ENCODE results near the gene PRDM2.
"Not testable (repeated sequence)": the region's sequence is repeated elsewhere in the genome, so short reads cannot be mapped to it uniquely, and the experiment has no call there.

PRDM2 gene

DNA sequence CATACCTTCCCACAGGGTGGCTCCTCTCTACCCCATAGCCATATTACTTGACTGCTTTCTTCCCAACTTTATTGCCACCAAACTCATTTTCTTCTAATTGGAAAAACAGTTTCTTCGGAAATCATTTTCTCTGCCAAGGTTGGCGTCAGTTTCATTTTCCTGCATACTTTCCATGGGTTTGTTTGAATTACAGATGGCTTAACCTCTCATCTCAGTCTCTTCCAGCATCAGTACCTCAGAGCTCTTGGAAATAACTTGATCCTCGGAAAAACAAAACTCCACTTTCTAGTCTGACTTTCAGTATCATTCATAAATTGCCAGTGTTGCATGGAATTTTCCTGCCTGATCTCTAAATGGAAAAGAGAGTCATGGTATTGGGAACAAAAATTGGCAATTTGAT, 20.3 kb upstream of the PRDM2 start:
- no CpG with 5 or more reads among the region's 3 CpGs for WGBS (ENCODE audit: extremely low coverage, insufficient coverage, insufficient read length)
- DNase-seq = no peak
- H2AK5ac ChIP-seq (ENCODE audit: low read length) = no peak overlapping the region
- H3K4me2 ChIP-seq (ENCODE audit: low read length) = no peak overlapping the region
- no peak overlapping the region for H2AFZ ChIP-seq (ENCODE audit: insufficient read depth, low read length, poor library complexity)
- no peak overlapping the region for H3K23ac ChIP-seq (ENCODE audit: low read length)
- no peak overlapping the region for H3K9ac ChIP-seq (ENCODE audit: low read length)
- H3K18ac ChIP-seq (ENCODE audit: low read length) = no peak overlapping the region
- H4K12ac ChIP-seq (ENCODE audit: low read depth, low read length) = no peak overlapping the region
- H3K9me3 ChIP-seq (ENCODE audit: insufficient read depth, low read depth, low read length) = no peaks in the 10 kb centered on the region
- H2BK5ac ChIP-seq (ENCODE audit: low read depth, low read length, poor library complexity) = no peak overlapping the region
- no peak overlapping the region for H2BK120ac ChIP-seq (ENCODE audit: insufficient read depth, low read length, poor library complexity)
- no peaks in the 10 kb centered on the region for H3K27me3 ChIP-seq (ENCODE audit: insufficient read depth, low read length)
- H3K4me1 ChIP-seq (ENCODE audit: control insufficient read depth in 1 of 2, insufficient read depth in 2 of 2, low read length in 2 of 2) = no peaks in the 10 kb centered on the region
- H2BK12ac ChIP-seq (ENCODE audit: low read length) = no peak overlapping the region
- no peak overlapping the region for H4K8ac ChIP-seq (ENCODE audit: low read depth, low read length)
- no peaks in the 10 kb centered on the region for H3K79me1 ChIP-seq (ENCODE audit: low read length)
- H3K14ac ChIP-seq (ENCODE audit: low read length) = no peak overlapping the region
- H3K27ac ChIP-seq (ENCODE audit: low read depth, low read length) = no peak overlapping the region
- H3K4me3 ChIP-seq (ENCODE audit: low read depth, low read length) = no peak overlapping the region
- H3K4ac ChIP-seq (ENCODE audit: low read depth, low read length) = no peak overlapping the region
- no peak overlapping the region for H4K91ac ChIP-seq (ENCODE audit: low read depth, low read length)
- H3K79me2 ChIP-seq (ENCODE audit: control insufficient read depth, insufficient read depth, low read length, poor library complexity) = no peaks in the 10 kb centered on the region
- H3K36me3 ChIP-seq (ENCODE audit: control insufficient read depth in 1 of 2, insufficient read depth in 2 of 2, low read length in 2 of 2) = no peaks in the 10 kb centered on the region

DNA sequence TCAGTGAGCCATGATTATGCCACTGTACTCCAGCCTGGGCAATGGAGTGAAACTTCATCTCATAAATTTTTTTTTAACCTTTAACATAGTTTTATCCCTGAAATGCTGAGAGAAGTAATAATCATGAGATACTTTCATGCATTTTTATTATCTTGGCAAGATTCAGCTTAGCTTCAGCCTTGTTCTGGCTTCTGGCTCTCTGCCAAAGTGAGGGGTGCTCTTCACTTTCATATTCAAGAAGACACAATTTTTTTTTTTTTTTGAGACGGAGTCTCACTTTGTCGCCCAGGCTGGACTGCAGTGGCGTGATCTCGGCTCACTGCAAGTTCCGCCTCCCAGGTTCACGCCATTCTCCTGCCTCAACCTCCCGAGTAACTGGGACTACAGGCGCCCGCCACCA, 19.4 kb upstream of the PRDM2 start:
- H3K27me3 ChIP-seq (ENCODE audit: insufficient read depth, low read length); H3K79me2 ChIP-seq (ENCODE audit: control insufficient read depth, insufficient read depth, low read length, poor library complexity); H3K18ac ChIP-seq (ENCODE audit: low read length); H3K36me3 ChIP-seq (ENCODE audit: control insufficient read depth in 1 of 2, insufficient read depth in 2 of 2, low read length in 2 of 2); H4K8ac ChIP-seq (ENCODE audit: low read depth, low read length); H3K27ac ChIP-seq (ENCODE audit: low read depth, low read length); H3K14ac ChIP-seq (ENCODE audit: low read length); H3K4me2 ChIP-seq (ENCODE audit: low read length); H3K79me1 ChIP-seq (ENCODE audit: low read length); DNase-seq; H3K23ac ChIP-seq (ENCODE audit: low read length); H4K91ac ChIP-seq (ENCODE audit: low read depth, low read length); H3K4me3 ChIP-seq (ENCODE audit: low read depth, low read length); H2BK120ac ChIP-seq (ENCODE audit: insufficient read depth, low read length, poor library complexity); H3K9me3 ChIP-seq (ENCODE audit: insufficient read depth, low read depth, low read length); H2BK12ac ChIP-seq (ENCODE audit: low read length); H2AFZ ChIP-seq (ENCODE audit: insufficient read depth, low read length, poor library complexity); H2AK5ac ChIP-seq (ENCODE audit: low read length); H4K12ac ChIP-seq (ENCODE audit: low read depth, low read length); H3K4ac ChIP-seq (ENCODE audit: low read depth, low read length); H3K4me1 ChIP-seq (ENCODE audit: control insufficient read depth in 1 of 2, insufficient read depth in 2 of 2, low read length in 2 of 2); H2BK5ac ChIP-seq (ENCODE audit: low read depth, low read length, poor library complexity); H3K9ac ChIP-seq (ENCODE audit: low read length): not testable (repeated sequence)
- no CpG with 5 or more reads among the region's 9 CpGs for WGBS (ENCODE audit: extremely low coverage, insufficient coverage, insufficient read length)

DNA sequence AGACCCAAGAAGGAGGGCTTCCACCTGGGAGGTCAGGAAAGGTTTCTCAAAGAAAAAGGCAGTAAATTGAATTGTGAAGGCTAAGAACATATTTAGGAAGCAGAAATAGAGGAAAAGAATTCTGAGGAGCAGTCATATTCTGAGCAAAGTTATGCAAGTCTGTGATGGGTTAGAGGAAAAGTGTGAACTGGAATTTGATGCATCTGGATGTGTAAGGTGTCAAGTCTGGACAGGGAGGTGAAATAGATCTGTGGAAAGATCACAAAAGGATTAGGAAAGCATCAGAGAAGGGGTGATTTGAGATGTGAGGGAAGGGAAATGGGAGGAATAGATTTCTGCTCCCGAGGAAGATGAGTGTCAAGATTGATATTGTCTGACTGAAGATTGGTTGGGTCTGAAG, 18.1 kb upstream of the PRDM2 start:
- Histone ChIP-seq H3K4me3 (ENCODE audit: low read depth, low read length) (no peak overlapping the region), H3K23ac (ENCODE audit: low read length) (no peak overlapping the region), H3K27ac (ENCODE audit: low read depth, low read length) (no peak overlapping the region), H3K36me3 (ENCODE audit: control insufficient read depth in 1 of 2, insufficient read depth in 2 of 2, low read length in 2 of 2) (no peaks in the 10 kb centered on the region), H3K4me1 (ENCODE audit: control insufficient read depth in 1 of 2, insufficient read depth in 2 of 2, low read length in 2 of 2) (no peaks in the 10 kb centered on the region), H3K14ac (ENCODE audit: low read length) (no peak overlapping the region), H4K8ac (ENCODE audit: low read depth, low read length) (no peak overlapping the region), H3K9ac (ENCODE audit: low read length) (no peak overlapping the region), H3K9me3 (ENCODE audit: insufficient read depth, low read depth, low read length) (no peaks in the 10 kb centered on the region), H3K4ac (ENCODE audit: low read depth, low read length) (no peak overlapping the region), H2BK120ac (ENCODE audit: insufficient read depth, low read length, poor library complexity) (no peak overlapping the region), H2BK12ac (ENCODE audit: low read length) (no peak overlapping the region), H3K18ac (ENCODE audit: low read length) (no peak overlapping the region), H4K12ac (ENCODE audit: low read depth, low read length) (no peak overlapping the region), H2AFZ (ENCODE audit: insufficient read depth, low read length, poor library complexity) (no peak overlapping the region), H3K79me1 (ENCODE audit: low read length) (no peaks in the 10 kb centered on the region), H3K4me2 (ENCODE audit: low read length) (no peak overlapping the region), H2BK5ac (ENCODE audit: low read depth, low read length, poor library complexity) (no peak overlapping the region), H3K27me3 (ENCODE audit: insufficient read depth, low read length) (no peaks in the 10 kb centered on the region), H2AK5ac (ENCODE audit: low read length) (no peak overlapping the region), H3K79me2 (ENCODE audit: control insufficient read depth, insufficient read depth, low read length, poor library complexity) (no peaks in the 10 kb centered on the region), H4K91ac (ENCODE audit: low read depth, low read length) (no peak overlapping the region)
- WGBS (ENCODE audit: extremely low coverage, insufficient coverage, insufficient read length) = no CpG with 5 or more reads among the region's 1 CpG
- no peak for DNase-seq

DNA sequence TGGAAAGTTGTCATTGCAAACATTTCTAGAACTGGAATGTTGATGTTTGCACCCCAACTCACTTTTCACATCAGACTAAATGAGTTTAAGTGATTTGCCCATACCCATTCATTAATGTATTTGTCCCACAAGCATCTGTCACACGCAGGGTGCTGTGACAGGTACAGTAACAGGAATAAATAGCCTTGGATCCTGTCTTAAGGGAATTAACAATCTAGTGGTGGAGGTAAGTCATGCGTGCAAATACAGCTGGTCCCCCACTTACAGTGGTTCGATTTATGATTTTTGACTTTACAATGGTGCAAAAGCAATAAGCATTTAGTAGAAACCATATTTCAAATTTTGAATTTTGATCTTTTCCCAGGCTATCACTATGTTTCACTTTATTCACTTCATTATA, 17.5 kb upstream of the PRDM2 start:
- no peak overlapping the region for H3K9ac ChIP-seq (ENCODE audit: low read length)
- no peak overlapping the region for H2BK5ac ChIP-seq (ENCODE audit: low read depth, low read length, poor library complexity)
- H3K23ac ChIP-seq (ENCODE audit: low read length) = no peak overlapping the region
- H3K36me3 ChIP-seq (ENCODE audit: control insufficient read depth in 1 of 2, insufficient read depth in 2 of 2, low read length in 2 of 2) = no peaks in the 10 kb centered on the region
- no peak overlapping the region for H4K8ac ChIP-seq (ENCODE audit: low read depth, low read length)
- H2AFZ ChIP-seq (ENCODE audit: insufficient read depth, low read length, poor library complexity) = no peak overlapping the region
- H3K4me2 ChIP-seq (ENCODE audit: low read length) = no peak overlapping the region
- no peaks in the 10 kb centered on the region for H3K4me1 ChIP-seq (ENCODE audit: control insufficient read depth in 1 of 2, insufficient read depth in 2 of 2, low read length in 2 of 2)
- no CpG with 5 or more reads among the region's 3 CpGs for WGBS (ENCODE audit: extremely low coverage, insufficient coverage, insufficient read length)
- no peak overlapping the region for H2BK12ac ChIP-seq (ENCODE audit: low read length)
- H3K9me3 ChIP-seq (ENCODE audit: insufficient read depth, low read depth, low read length) = no peaks in the 10 kb centered on the region
- H2AK5ac ChIP-seq (ENCODE audit: low read length) = no peak overlapping the region
- no peak overlapping the region for H4K91ac ChIP-seq (ENCODE audit: low read depth, low read length)
- H3K18ac ChIP-seq (ENCODE audit: low read length) = no peak overlapping the region
- no peaks in the 10 kb centered on the region for H3K27me3 ChIP-seq (ENCODE audit: insufficient read depth, low read length)
- no peaks in the 10 kb centered on the region for H3K79me1 ChIP-seq (ENCODE audit: low read length)
- no peak overlapping the region for H2BK120ac ChIP-seq (ENCODE audit: insufficient read depth, low read length, poor library complexity)
- no peak for DNase-seq
- no peaks in the 10 kb centered on the region for H3K79me2 ChIP-seq (ENCODE audit: control insufficient read depth, insufficient read depth, low read length, poor library complexity)
- no peak overlapping the region for H3K14ac ChIP-seq (ENCODE audit: low read length)
- no peak overlapping the region for H3K27ac ChIP-seq (ENCODE audit: low read depth, low read length)
- H3K4me3 ChIP-seq (ENCODE audit: low read depth, low read length) = no peak overlapping the region
- H4K12ac ChIP-seq (ENCODE audit: low read depth, low read length) = no peak overlapping the region
- no peak overlapping the region for H3K4ac ChIP-seq (ENCODE audit: low read depth, low read length)
